Brain microvascular endothelial cell (primary cell): ENCODE results near the gene ZNF148.
A peak's percentile ranks its signal among the peaks of the same experiment; 100 is the strongest.

ENCODE experiments used
- DNase-seq: peaks from one replicate; pipeline ENCODE4 v3.0.0-alpha.2; 2020
- H3K27ac ChIP-seq: fragments of 250-450 bp; sonication (Bioruptor Pico); 2 replicates; pipeline ENCODE4 v1.5.1; 2020; ENCODE audit warnings: mild to moderate bottlenecking, moderate library complexity
- H3K27me3 ChIP-seq: fragments of 250-450 bp; sonication (Bioruptor Pico); replicated peaks from 2 replicates; pipeline ENCODE4 v1.5.1; 2020; ENCODE audit warnings: mild to moderate bottlenecking
- H3K36me3 ChIP-seq: fragments of 250-450 bp; sonication (Bioruptor Pico); replicated peaks from 2 replicates; pipeline ENCODE4 v1.5.1; 2020; ENCODE audit warnings: mild to moderate bottlenecking
- H3K4me3 ChIP-seq: 2 replicates; pipeline ENCODE4 v1.5.1; 2011; ENCODE audit warnings: low read depth, mild to moderate bottlenecking, control low read depth, low read length, moderate library complexity
- CTCF ChIP-seq: IDR thresholded peaks from 2 replicates; pipeline ENCODE4 v1.5.1; 2011; ENCODE audit warnings: low read depth, mild to moderate bottlenecking, moderate library complexity, low read length, control low read depth, inconsistent platforms; ENCODE audit errors: missing control alignments
- in situ Hi-C: cut with HindIII; loops from 2 replicates; pipeline ENCODE4 v1.10.0; 2017; ENCODE audit warnings: low sequenced_read_pairs, low pct_ligation_motif_present

The ZNF148 gene

GRCh38 chr3:125245521-125245920, 129.6 kb downstream of the ZNF148 start:
- no peak overlapping the region for H3K27ac ChIP-seq
- in situ Hi-C loops: no loop called here
- no peaks in the 10 kb centered on the region for H3K36me3 ChIP-seq
- DNase-seq: peak; percentile 53
- H3K27me3 ChIP-seq: no peaks in the 10 kb centered on the region
- no peak for TF ChIP-seq CTCF
- H3K4me3 ChIP-seq: no peak overlapping the region

- H3K27ac ChIP-seq: no peak overlapping the region
- H3K27me3 ChIP-seq: no peaks in the 10 kb centered on the region
- H3K36me3 ChIP-seq: no peaks in the 10 kb centered on the region
- DNase-seq: peak; percentile 23
- no peak for TF ChIP-seq CTCF
- no peak overlapping the region for H3K4me3 ChIP-seq
- in situ Hi-C loops: no loop called here
These were observed 134.6 kb downstream of the ZNF148 start for GRCh38 chr3:125240496-125240895.

- H3K27ac ChIP-seq: no peak overlapping the region
- no peak for TF ChIP-seq CTCF
- in situ Hi-C loops: no loop called here
- no peaks in the 10 kb centered on the region for H3K27me3 ChIP-seq
- no peak for DNase-seq
- no peaks in the 10 kb centered on the region for H3K36me3 ChIP-seq
- H3K4me3 ChIP-seq: no peak overlapping the region
These were observed 135.9 kb downstream of the ZNF148 start for GRCh38 chr3:125239266-125239665.

DNA sequence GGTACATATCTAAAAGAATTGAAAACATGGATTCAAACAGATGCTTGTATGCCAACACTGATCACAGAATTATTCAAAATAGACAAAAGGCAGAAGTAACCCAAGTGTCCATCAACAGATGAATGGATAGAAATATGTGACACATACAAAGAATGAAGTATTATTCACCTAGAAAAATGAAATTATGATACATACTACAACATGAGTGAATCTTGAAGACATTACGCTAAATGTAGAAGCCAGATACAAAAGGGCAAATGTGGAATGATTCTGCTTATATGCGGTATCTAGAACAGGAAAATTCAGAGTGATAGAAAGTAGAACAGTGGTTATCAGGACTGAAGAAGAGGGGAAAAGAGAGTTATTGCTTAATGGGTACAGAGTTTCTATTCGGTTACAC, 136.4 kb downstream of the ZNF148 start:
- no peak for TF ChIP-seq CTCF
- Histone ChIP-seq H3K27me3 (no peaks in the 10 kb centered on the region), H3K27ac (no peak overlapping the region), H3K36me3 (no peaks in the 10 kb centered on the region), H3K4me3 (no peak overlapping the region)
- no peak for DNase-seq
- in situ Hi-C loops: no loop called here

DNA sequence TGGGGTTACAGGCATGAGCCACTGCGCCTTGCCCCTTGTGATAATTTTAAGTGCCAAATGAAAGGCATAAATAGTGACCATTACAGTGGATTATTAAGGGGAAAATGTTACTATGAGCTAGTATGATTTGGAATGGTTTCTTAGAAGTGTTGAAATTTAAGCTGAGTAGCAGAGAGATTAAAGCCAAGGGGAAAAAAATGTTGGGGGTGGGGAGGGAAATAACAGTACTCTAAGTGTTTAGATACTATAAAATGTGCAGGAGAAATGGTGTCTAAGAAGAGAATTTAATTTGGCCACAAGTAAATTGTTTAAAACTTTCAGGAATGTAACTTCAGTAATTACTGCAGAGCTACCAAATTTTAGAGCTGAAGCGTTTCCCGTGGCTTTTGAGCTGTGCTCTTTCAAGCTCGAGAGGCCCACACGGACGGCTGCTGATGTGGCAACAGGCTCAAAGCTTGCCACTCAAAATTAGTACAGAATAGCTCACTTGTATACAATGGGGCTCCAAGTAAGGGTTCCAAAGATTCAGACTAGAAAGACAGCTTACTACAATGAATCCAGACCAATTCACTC, 138.7 kb downstream of the ZNF148 start:
- Histone ChIP-seq H3K36me3 (peaks cover 14% of the 10 kb centered on the region), H3K4me3 (no peak overlapping the region), H3K27ac (no peak overlapping the region), H3K27me3 (no peaks in the 10 kb centered on the region)
- DNase-seq: no peak
- in situ Hi-C loops: no loop called here
- TF ChIP-seq CTCF: no peak

DNA sequence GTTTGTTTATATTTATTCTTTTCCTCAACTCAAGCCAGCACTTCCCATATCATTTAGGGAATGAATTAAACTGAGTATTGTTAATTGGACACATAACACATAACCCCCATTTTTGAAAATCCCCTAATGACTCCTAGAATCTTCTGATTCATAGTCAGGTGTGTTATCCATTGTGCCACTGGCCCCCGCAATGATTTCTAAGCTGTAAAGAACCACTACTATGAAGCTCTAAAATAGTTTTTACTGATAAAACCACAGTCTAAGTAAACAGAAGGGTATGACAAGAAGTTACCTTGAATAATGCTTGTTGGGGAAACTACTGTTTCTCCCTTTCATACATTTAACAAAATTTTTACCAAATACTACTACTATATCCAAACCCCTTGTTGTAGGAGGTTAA, 140.3 kb downstream of the ZNF148 start:
- H3K27me3 ChIP-seq: no peaks in the 10 kb centered on the region
- in situ Hi-C loops: no loop called here
- H3K36me3 ChIP-seq: peaks cover 14% of the 10 kb centered on the region
- no peak for TF ChIP-seq CTCF
- no peak for DNase-seq
- no peak overlapping the region for H3K27ac ChIP-seq
- H3K4me3 ChIP-seq: no peak overlapping the region
